ENCODE data around the gene CISD3. TPM values are rescaled to one million over a fixed set of nuclear protein-coding genes. Genes with fewer than 3 reads are reported as not detected.

The CISD3 gene
- total and polyA plus RNA-seq, 2 of the 4 experiments (the other 2 are of a cell fraction) = 1.3 to 14.1 TPM

DNA sequence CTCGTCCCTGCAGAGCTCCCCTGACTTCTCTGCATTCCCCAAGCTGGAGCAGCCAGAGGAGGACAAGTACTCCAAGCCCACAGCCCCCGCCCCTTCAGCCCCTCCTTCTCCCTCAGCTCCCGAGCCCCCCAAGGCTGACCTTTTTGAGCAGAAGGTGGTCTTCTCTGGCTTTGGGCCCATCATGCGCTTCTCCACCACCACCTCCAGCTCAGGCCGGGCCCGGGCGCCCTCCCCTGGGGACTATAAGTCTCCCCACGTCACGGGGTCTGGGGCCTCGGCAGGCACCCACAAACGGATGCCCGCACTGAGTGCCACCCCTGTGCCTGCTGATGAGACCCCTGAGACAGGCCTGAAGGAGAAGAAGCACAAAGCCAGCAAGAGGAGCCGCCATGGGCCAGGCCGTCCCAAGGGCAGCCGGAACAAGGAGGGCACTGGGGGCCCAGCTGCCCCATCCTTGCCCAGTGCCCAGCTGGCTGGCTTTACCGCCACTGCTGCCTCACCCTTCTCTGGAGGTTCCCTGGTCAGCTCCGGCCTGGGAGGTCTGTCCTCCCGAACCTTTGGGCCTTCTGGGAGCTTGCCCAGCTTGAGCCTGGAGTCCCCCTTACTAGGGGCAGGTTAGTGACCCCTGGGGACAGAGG is 13.7 kb upstream of the CISD3 start:
- no peaks in the 10 kb centered on the region for H3K4me1 ChIP-seq (ENCODE audit: control insufficient read depth, insufficient read depth, low read length)
- ATAC-seq (ENCODE audit: low read depth) (no peak), DNase-seq (no peak)
- CTCF ChIA-PET = no interaction called here
- no peaks in the 10 kb centered on the region for H3K27me3 ChIP-seq (ENCODE audit: control insufficient read depth, insufficient read depth, low read length)
- no peak overlapping the region for H2BK20ac ChIP-seq (ENCODE audit: low read depth, low read length)
- no peaks in the 10 kb centered on the region for H4K20me1 ChIP-seq (ENCODE audit: insufficient read depth, low read length)
- H3K9me3 ChIP-seq (ENCODE audit: control insufficient read depth, insufficient read depth, low read length) = no peaks in the 10 kb centered on the region
- H4K91ac ChIP-seq (ENCODE audit: insufficient read depth, low read depth, low read length) = no peak overlapping the region
- dilution Hi-C loops (cut with HindIII; ENCODE audit: low sequenced_read_pairs, unreplicated experiment) = no loop called here
- intact Hi-C loops (cut with micrococcal nuclease) = no loop called here
- H4K8ac ChIP-seq (ENCODE audit: low read depth in 2 of 2, low read length in 2 of 2) = no peak overlapping the region
- H3K14ac ChIP-seq (replicated peaks; ENCODE audit: low read depth, low read length) = no peak overlapping the region
- no peak overlapping the region for H3K56ac ChIP-seq (ENCODE audit: extremely low read depth, insufficient read depth, low read length)
- H2AK9ac ChIP-seq (replicated peaks; ENCODE audit: low read depth, low read length, poor library complexity) = no peak overlapping the region
- no peak overlapping the region for H4K5ac ChIP-seq (ENCODE audit: low read depth, low read length)
- no peaks in the 10 kb centered on the region for H3K9me1 ChIP-seq (ENCODE audit: insufficient read depth, low read length)
- 93% methylated on average over 5 of the region's 18 CpGs; no CpG with 5 or more reads in 1 of the 2 experiments for WGBS, 2 experiments (ENCODE audit: extremely low coverage in 2 of 2, insufficient read length in 1 of 2)
- in situ Hi-C loops (cut with MboI; ENCODE audit: low sequenced_read_pairs) = no loop called here
- TSS peak; percentile 55 for BruUV-seq (replicated peaks)
- H3K18ac ChIP-seq (ENCODE audit: low read depth, low read length) = no peak overlapping the region
- H2AFZ ChIP-seq (replicated peaks; ENCODE audit: low read length, poor library complexity) = no peak overlapping the region
- peaks cover 75% of the 10 kb centered on the region for H3K36me3 ChIP-seq (ENCODE audit: control insufficient read depth, insufficient read depth, low read length)
- TF ChIP-seq, protein P1, sequence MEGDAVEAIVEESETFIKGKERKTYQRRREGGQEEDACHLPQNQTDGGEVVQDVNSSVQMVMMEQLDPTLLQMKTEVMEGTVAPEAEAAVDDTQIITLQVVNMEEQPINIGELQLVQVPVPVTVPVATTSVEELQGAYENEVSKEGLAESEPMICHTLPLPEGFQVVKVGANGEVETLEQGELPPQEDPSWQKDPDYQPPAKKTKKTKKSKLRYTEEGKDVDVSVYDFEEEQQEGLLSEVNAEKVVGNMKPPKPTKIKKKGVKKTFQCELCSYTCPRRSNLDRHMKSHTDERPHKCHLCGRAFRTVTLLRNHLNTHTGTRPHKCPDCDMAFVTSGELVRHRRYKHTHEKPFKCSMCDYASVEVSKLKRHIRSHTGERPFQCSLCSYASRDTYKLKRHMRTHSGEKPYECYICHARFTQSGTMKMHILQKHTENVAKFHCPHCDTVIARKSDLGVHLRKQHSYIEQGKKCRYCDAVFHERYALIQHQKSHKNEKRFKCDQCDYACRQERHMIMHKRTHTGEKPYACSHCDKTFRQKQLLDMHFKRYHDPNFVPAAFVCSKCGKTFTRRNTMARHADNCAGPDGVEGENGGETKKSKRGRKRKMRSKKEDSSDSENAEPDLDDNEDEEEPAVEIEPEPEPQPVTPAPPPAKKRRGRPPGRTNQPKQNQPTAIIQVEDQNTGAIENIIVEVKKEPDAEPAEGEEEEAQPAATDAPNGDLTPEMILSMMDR (conservative IDR thresholded peaks at IDR 0.05; ENCODE audit: low read depth, low read length) = no peak
- TF ChIP-seq SMC3 (IDR thresholded peaks at IDR 0.05; ENCODE audit: low read depth, low read length) (no peak), CEBPB (IDR thresholded peaks at IDR 0.05; ENCODE audit: low read depth, low read length) (no peak), RCOR1 (IDR thresholded peaks at IDR 0.05; ENCODE audit: insufficient replicate concordance, low read length) (no peak), POLR2A (IDR thresholded peaks at IDR 0.05; ENCODE audit: low read depth, low read length) (no peak)
- H3K4ac ChIP-seq (ENCODE audit: low read depth, low read length) = no peak overlapping the region
- H3K23ac ChIP-seq (ENCODE audit: low read depth, low read length) = no peak overlapping the region
- no peak overlapping the region for H2BK5ac ChIP-seq (ENCODE audit: low read depth, low read length, poor library complexity, severe bottlenecking)
- H3K4me2 ChIP-seq (ENCODE audit: low read depth, low read length) = no peak overlapping the region
- H3K9ac ChIP-seq (ENCODE audit: low read depth, low read length) = no peak overlapping the region
- H3K79me1 ChIP-seq (ENCODE audit: low read depth in 1 of 2, low read length in 2 of 2) = no peaks in the 10 kb centered on the region
- POLR2A ChIA-PET (ENCODE audit: unreplicated experiment) = no interaction called here
- H2BK120ac ChIP-seq (ENCODE audit: low read depth, low read length) = no peak overlapping the region
- H2AK5ac ChIP-seq (ENCODE audit: low read depth, low read length) = no peak overlapping the region
- no peak overlapping the region for H2BK15ac ChIP-seq (ENCODE audit: low read depth, low read length)
- H3K27ac ChIP-seq (ENCODE audit: insufficient read depth, low read length) = no peak overlapping the region
- H3K4me3 ChIP-seq (ENCODE audit: insufficient read depth, low read depth, low read length) = no peak overlapping the region
